AG04450 (cell line): Measurements from ENCODE around the gene ACTR8. TPM values are rescaled to one million over a fixed set of nuclear protein-coding genes. Genes with fewer than 3 reads are reported as not detected.

Experiments
- CTCF ChIA-PET: fragments of 300-600, 350-600 bp; formaldehyde crosslinking; extraction: SDS; loops from one replicate; lab custom pipeline; 2022; ENCODE audit warnings: antibody characterized with exemption, inconsistent platforms; lab: Charles Lee
- POLR2A ChIA-PET: fragments of 350-600 bp; formaldehyde crosslinking; extraction: SDS; loops from one replicate; lab custom pipeline; 2021; ENCODE audit warnings: antibody characterized with exemption, inconsistent platforms; lab: Yijun Ruan, JAX
- DNase-seq: peaks from one replicate; pipeline ENCODE4 v3.0.0-alpha.2; 2011; ENCODE audit warnings: low read depth, low spot score
- H3K27ac ChIP-seq: one replicate; pipeline ENCODE4 v1.5.1; 2012; ENCODE audit warnings: low read depth, low read length, control low read depth
- H3K27me3 ChIP-seq: one replicate; pipeline ENCODE4 v1.6.0; 2012; ENCODE audit warnings: low read length; ENCODE audit not compliant: control insufficient read depth, insufficient read depth
- H3K4me3 ChIP-seq: 2 replicates; pipeline ENCODE4 v1.5.1; 2011; ENCODE audit warnings: mild to moderate bottlenecking, low read depth, low read length, control low read depth
- H3K9me3 ChIP-seq: 2 replicates; pipeline ENCODE4 v1.5.1; 2012; ENCODE audit warnings: low read length; ENCODE audit not compliant: control insufficient read depth, insufficient read depth
- CTCF ChIP-seq: IDR thresholded peaks from 2 replicates; pipeline ENCODE4 v1.5.1; 2011; ENCODE audit warnings: low read depth, low read length, control low read depth, inconsistent platforms
- polyA plus RNA-seq: library from polyadenylated mRNA; depleted of rRNA; stranded (reverse); fragments of >200 nt; gene quantifications from 2 replicates; pipeline ENCODE4 v1.2.3, GENCODE V29; 2011

The ACTR8 gene
- polyA plus RNA-seq, 1 experiment = 37.5 TPM

GRCh38 chr3:53843195-53844177 lies 38.5 kb downstream of the ACTR8 start:
- no peak overlapping the region for H3K27ac ChIP-seq
- CTCF ChIA-PET = no interaction called here
- peaks cover 3% of the 10 kb centered on the region; the same call in 1 of the 2 replicates for H3K9me3 ChIP-seq
- DNase-seq = no peak
- H3K4me3 ChIP-seq = no peak overlapping the region
- POLR2A ChIA-PET = interaction anchor here (0.6 kb wide), 1 partner anchor 288 kb away, joined by 8 read pairs; no protein-coding TSS in a partner anchor
- H3K27me3 ChIP-seq = peaks cover 45% of the 10 kb centered on the region
- TF ChIP-seq CTCF = no peak

GRCh38 chr3:53842436-53843194 lies 39.3 kb downstream of the ACTR8 start:
- Histone ChIP-seq H3K9me3 (peaks cover 3% of the 10 kb centered on the region; the same call in 1 of the 2 replicates), H3K4me3 (no peak overlapping the region), H3K27ac (no peak overlapping the region), H3K27me3 (peaks cover 38% of the 10 kb centered on the region)
- ChIA-PET CTCF (no interaction called here), POLR2A (interaction anchor here (0.6 kb wide), 1 partner anchor 14 kb away, joined by 3 read pairs; no protein-coding TSS in a partner anchor)
- DNase-seq = no peak
- peak; percentile 22; the same call in 1 of the 2 replicates for TF ChIP-seq CTCF

GRCh38 chr3:53841296-53841695 lies 40.7 kb downstream of the ACTR8 start:
- ChIA-PET POLR2A (no interaction called here), CTCF (no interaction called here)
- no peak overlapping the region for H3K27ac ChIP-seq

GRCh38 chr3:53837331-53837730 lies 44.6 kb downstream of the ACTR8 start:
- no peaks in the 10 kb centered on the region for H3K9me3 ChIP-seq
- TF ChIP-seq CTCF = no peak
- no peaks in the 10 kb centered on the region for H3K27me3 ChIP-seq
- H3K27ac ChIP-seq = no peak overlapping the region
- H3K4me3 ChIP-seq = no peak overlapping the region
- POLR2A ChIA-PET = no interaction called here
- CTCF ChIA-PET = interaction anchor here (0.6 kb wide), 1 partner anchor 32 kb away, joined by 3 read pairs; no protein-coding TSS in a partner anchor
- DNase-seq = no peak

More at GRCh38 chr3:53841296-53841695, 40.7 kb downstream of the ACTR8 start:
- H3K9me3 ChIP-seq = no peaks in the 10 kb centered on the region
- H3K4me3 ChIP-seq = no peak overlapping the region
- no peak for TF ChIP-seq CTCF
- DNase-seq = no peak
- peaks cover 25% of the 10 kb centered on the region for H3K27me3 ChIP-seq
